ENCODE results near the gene NEK2.
"Not testable (repeated sequence)": the region's sequence is repeated elsewhere in the genome, so short reads cannot be mapped to it uniquely, and the experiment has no call there.

Gene NEK2
- 1.2 to 16.8 (median 6.9) reads per million in 18 experiments for total RNA-seq

DNA sequence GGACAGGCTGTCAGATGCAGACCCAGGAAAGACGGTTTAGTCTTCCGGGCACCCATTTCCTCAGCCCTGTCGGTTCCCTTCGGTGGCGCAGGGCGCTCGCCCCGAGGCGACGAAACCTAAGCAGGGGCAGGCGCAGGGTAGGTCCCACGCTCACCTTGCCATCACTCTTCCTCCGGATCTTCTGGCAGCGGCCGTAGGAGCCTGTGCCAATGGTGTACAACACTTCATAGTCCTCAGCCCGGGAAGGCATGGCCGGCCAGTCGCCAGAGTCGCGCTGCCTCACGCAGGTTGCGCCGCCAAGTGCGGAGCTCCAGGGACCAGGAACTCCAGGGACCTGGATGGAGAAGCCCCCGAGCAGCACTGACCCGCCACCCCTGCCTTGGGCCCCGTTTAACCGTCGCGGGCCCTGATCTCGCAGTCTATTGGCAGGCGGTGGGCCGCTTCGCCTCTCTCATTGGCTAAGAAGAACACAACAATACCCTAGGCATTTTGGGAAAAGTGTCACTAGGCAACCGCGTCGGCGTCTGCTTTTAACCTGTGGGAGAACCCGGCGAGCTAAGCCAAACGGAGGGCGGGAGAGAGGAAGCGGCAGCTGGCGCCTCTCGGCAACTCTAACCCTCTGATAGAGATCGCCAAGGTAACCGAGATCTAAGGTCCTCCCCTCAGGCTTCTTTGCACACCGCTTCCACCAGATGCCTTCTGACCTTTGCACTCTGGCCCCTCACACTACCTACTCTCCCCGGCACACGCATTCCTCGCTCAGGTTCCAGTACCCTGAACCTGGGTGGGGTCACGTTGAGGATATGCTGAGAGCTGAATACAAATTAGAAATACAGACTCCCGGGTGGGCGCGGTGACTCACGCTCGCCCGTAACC is at the start of gene NEK2:
Gene NEK2 (minus strand): TSS at position 392 of the 876 bp plus-strand sequence. CDS start 142 bp downstream, at position 250.
- peak; percentile 90 to 94 for DNase-seq

DNA sequence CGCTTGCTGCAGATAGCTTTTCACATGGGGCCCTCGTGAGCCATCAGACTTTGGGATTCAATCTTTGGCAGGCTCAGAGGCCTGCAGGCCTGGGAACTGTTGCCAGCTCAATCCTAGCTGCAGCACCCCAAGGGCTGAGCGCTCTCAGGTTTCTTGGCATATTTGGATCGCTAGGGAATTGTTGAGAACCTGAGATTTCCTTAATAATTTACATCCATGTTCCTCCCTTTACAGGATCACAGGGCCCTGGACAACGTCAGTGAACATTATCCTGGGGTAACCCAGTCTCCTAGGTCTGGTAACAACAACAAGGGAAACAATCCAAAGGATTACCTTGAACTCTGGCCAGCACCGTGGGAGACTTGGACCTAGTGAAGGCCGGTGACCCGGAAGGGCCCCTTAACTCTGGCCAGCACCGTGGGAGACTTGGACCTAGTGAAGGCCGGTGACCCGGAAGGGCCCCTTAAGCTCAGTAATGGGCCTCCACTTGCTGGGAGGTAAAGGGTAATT is 49.3 kb upstream of the NEK2 start:
- no peak for DNase-seq

DNA sequence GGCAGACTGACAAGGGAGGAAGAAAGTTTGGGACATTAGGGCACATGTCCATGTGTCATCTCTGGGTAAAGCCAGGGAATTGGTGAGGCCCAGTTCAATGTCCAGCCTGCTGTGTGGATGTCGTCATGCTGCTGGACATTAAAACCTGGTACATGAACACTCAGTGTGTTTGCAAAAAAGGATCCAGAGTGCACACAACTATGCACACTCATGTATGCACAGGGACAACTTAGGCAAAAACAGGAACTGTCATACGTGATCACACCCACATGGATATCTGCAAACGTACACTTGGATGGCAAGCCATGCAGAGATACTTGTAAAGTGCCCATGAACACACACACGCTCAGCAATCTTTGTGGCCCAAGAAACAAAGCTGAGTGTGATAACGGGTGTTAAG is 47.9 kb upstream of the NEK2 start:
- DNase-seq: peak; percentile 32 to 52

DNA sequence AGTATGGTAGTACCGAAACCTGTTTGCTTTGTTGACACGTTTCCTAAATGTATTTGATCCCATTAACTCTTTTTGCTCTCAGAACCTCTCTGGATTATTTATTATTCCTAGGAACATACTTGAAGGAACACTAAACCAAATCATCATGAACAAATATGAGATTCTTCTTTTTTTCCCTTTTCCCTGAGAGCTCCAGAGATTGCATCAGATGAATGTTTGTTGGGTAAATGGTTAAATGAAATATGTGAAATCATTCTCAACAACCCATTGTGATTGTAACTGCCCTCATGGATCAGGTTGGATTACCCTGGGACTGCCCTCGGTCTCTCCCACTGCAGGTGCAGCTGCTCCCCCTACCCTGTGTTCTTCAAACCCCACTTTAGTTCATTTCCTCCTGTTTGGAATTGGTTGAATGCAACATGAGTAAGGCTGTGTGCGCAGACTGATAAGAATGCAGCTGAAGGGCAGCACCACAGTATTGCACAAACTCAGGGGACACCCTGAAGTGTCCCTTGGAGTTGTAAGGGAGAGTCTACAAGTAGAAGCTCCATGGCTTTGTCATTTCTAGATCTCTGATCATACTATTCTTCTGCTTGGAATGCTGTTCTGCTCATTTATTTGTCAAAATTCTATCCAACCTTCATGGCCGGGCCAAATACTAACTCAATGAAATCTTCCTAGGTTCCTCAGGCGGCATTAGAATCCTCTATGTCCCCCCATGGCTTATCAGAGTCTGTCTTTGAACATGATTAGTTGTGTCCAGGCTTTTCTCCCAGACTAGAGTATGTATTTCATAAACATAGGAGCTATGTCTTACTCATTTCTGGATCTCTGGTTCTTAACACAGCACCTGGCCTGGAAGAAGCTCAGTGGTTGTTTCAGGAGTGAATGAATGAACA is 47.1 kb upstream of the NEK2 start:
- DNase-seq: no peak

DNA sequence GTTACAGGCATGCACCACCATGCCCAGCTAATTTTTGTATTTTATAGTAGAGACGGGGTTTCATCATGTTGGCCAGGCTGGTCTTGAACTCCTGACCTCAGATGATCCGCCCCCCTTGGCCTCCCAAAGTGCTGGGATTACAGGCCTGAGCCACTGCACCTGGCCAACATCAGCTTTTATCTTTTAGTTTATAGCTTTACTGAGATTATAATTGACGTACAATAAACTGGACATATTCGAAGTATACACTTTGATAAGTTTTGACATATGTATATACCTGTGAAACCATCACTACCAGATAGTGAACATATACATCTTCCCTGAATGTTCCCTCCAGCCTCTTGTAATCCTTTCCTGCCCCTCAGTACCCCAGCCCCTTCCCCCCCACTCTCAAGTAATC is 41.1 kb upstream of the NEK2 start:
- DNase-seq: not testable (repeated sequence)

DNA sequence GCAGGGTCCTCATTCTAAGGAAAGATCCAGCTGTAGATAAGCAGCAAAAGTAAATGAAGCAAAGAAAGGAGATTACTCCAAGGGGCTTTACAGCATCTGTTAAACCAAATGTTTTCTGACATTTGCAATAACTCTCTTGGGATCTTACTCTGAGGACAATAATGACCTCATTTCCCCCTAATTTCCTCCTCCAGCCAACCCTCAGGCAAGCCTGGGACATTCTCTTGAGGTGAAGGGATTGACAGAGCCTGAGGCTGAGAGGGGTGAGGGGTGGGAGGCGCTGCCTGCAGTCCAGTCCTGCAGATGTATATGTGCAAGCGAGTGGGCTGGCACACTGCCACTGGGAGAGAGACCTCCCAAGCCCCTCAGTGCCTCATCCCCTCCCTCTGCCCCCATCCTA is 40.5 kb upstream of the NEK2 start:
- DNase-seq: no peak

DNA sequence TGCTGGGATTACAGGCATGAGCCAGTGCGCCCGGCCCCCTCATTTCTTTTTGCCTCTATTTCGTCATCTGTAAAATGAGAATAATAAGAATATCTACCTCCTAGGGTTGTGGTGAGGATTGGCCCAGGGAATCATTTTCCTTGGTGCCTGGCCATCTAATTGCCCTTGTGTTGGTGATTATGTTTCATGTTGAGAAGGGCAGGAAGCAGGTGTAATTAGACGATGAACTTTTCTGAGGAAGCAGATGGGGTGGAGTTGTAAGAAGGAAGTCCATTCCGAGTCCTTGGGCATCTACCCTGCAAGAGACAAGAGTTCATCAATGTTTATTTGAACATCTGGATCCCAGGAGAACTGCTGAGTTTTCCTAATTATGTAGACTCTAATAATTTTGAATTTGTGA is 38.7 kb upstream of the NEK2 start:
- no peak for DNase-seq

DNA sequence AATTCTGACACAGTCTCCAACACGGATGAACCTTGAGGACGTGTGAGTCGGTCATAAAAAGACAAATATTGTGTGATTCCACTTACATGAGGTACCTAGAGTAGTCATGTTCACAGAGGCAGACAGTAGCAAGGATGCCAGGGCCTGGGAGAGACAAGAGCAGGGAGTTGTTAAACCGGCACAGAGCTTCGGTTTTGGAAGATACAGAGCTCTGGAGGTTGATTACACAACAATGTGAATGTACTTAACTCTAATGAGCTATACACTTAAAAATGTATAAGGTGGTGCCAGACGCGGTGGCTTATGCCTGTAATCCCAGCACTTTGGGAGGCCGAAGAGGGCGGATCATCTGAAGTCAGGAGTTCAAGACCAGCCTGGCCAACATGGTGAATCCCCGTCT is 37.8 kb upstream of the NEK2 start:
- no peak for DNase-seq

DNA sequence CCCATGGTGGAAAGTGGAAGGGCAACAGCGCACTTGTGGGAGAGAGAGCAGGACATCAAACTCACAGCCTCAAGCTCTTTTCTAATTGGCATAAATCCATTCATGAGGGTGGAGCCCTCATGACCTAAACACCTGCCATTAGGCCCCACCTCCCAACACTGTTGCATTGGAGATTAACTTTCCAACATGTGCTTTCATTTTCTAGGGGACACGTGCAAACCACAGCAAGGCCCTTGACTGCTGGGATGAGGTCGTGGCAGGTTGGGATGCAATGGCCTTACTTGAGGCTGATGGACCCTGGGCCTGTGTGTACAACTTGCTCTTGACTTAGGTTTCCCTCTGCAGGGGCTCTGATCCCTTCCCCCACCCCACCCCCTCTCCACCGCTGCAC is 35.9 kb upstream of the NEK2 start:
- no peak for DNase-seq

DNA sequence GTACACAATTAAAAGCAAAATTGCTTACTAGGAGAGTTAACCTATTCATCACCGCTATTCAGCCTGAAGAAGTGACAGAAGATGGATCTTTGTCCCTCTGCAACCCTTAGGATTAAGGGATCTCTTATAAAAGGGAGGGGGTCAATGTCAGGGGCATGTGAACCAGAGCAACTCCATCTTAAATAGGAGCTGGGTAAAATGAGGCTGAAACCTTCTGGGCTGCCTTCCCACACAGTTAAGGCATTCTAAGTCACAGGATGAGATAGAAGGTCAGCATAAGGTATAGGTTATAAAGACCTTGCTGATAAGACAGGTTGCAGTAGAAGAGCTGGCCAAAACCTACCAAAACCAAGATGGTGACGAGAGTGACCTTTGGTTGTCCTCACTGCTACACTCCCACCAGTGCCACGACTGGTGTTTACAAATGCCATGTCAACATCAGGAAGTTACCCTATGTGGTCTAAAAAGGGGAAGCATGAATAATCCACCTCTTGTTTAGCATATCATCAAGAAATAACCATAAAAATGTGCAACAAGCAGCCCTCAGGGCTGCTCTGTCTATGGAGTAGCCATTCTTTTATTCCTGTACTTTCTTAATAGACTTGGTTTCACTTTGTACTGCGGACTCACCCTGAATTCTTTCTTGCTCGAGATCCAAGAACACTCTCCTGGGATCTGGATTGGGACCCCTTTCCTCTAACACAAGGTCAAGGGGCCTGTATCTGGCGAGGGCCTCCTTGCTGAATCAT is 35.3 kb upstream of the NEK2 start:
- peak; percentile 81 to 86 for DNase-seq

DNA sequence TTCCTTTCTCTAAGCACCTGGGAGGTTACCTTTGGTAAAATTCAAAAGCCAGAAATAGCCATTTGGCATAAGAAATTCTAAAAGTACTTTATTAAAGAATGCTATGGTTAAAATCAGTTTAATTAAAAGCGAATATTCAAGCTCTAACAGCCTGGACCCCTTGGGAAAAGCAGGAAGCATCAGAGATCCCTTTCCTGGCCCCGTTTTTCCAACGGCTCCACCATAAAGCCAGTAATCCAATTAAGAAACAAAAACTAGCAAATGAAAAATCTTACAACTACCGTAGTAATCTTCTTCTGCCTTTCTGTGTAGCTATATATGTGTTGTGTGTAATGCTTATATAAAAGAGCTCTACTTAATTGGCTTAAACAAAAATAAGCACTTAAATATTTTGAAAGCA is 33.5 kb upstream of the NEK2 start:
- no peak for DNase-seq

DNA sequence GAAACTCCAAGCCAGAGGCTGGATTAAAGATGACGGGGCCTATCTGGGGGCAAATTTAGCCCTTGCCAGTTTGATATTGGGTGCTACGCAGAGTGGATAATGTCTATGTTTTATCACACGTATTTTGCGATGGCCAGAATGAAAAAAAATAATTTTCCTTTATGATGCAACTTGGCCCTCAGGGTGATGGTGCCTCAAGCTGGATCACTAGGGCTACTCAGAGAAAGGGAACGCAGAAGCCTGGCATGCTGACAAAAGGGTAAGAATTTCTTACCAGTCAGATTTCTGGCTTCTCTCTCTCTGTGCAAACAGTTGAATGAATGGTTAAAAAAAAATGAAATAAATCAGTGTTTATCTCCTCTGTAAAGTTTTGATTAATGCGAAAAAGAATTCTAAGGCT is 32.6 kb upstream of the NEK2 start:
- DNase-seq: no peak

DNA sequence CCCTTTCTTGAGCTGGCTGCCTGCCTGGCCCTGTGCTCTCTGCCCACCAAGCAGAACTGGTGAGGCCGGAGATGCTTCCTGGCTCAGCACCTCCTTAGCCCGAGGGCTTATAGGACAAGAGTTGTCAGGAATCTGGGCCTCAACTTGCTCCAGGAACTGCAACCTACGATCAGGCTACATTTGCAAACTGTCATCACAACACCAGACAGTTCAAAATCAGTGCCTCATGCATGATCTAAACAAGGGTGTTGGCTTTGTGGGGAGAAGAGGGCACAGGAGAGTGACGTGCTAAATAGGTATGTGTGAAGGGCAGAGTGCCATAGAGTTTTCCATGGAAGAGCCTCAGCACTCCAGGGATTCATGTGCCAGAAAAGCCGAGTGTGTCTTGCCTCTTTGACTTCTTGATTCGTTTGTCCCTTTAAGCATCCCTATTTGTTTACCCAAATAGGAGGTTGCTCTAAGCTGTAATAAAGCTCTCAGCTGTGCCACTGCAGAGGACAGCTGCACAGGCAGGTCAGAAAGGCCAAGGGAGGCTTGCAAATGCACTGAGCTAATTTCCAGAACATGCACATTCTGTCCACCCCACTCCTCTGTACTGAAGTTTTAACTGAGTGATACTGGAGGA is 30.2 kb upstream of the NEK2 start:
- no peak for DNase-seq

DNA sequence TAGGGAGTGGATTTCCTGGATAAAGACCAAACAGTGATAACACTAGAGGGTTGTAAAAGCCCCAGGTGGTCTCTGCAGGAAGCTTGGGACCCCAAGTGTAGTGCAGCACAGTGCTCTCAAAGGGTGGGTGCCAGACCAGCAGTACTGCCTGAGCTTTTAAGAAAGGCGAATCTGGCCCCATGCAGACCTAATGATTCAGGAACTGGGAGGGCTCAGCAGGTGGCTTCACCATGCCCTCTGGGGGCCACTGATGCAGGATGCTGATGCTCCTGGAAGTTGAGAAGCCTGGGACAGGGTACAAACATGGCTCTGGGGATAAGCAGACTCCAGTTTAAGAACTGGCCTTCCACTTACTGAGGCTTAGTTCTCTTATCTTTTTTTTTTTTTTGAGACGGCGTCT is 29.1 kb upstream of the NEK2 start:
- no peak for DNase-seq

DNA sequence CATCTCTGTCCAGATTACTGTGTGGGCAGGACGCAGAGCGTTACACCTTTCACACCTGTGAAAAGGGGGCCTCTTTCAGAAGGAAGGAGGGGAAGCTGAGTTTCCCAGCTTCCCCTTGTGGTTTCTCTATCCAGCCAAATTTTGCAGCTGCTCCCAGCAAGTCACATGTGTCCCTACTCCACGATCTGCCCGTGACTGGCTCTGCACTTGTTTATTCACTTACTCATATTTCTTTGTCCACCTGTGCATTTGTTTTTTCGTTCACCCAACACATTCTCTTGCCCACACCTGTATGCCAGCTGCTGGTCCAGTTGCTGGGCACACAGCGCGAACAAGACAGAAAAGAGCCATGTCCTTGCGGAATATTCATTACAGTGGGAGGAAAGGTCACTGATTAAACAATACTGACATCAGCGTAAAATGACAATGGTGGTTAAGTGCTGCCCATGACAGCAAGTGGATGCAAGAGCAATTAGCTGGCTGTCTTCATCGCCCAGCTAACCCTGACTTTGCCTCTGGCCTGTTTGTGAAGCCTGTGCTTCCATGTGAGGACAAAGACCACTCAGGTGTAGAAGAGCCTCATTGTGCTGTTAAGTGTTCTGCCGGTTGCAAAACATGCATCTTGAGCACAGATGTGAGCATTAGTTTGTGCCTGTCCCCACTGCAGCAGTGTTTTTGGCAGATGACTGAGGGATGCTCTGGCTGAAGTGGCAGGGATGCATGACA is 28.6 kb upstream of the NEK2 start:
- no peak for DNase-seq

DNA sequence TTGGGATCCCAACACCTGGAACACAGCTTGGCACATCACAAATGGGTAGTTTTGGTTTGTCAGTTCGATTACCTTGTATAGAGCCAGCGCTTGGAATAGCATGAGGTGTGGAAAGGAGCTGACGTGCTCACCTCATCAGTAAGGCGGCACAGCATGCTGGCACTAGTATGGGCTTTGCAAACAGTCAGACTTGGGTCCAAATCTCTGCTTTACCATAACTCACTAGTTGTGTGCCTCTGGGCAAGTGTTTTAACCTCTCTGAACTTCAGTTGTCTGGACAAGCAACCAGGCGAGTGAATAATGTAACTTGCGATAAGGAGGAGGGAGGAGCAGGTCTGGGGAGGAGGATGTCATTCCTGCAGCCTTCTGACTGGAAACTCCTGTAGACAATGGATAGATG is 26.3 kb upstream of the NEK2 start:
- no peak for DNase-seq

DNA sequence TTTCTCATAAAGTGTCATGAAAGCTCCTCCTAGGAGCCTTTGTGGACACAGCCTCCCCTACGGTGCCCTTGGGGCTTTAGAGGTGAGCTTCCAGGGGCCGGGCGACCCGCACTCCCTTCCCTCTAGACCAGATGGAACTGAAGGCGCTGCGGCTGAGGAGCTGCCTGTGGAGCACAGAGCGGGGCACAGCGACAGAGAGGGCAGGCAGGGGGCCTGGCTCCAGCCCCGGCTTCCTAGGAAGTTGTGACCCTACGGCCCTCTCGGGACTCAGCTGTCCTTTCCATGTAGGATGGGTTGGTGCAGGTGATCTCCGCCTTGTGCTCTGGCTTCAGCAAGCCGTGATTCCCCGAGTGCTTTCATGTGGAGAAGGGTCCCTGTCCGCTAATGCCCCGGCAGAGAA is 23.6 kb upstream of the NEK2 start:
- DNase-seq: no peak

DNA sequence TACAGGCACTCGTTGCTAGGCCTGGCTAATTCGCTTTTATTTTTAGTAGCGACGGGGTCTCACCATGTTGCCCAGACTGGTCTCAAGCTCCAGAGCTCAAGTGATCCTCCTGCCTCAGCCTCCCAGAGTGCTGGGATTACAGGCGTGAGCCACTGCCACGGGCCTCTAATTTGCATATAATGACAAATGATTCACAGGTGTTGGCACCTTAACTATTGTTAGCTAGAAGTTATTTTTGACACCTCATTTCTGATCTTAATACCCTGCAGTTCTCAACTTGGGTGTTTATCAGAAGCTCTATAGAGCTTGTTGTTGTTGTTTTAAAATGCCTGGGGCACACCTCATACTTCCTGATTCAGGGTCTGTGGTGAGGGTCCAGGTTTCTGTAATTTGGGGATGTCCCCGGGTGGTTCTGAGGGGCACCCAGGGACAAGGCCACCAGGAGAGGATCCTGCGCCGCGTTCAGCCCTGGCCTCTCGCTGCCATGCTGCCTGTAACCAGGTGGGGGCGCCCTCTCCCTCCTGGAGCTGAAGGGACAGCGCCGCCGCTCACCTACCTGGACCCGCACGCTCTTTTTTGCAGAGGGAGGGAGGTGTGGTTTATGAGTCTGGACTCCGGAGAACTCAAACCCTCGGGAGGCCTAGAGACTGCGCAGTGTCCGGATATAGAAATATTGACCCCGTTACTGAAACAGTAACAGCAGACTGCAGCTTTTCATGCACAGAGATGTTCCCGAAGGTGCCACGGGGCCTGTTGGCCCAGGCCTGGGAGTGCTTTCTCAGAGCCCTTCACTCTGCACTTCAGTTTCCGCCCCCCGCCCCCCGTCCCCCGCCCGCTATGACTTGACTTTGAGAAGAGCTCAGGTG is 23.0 kb upstream of the NEK2 start:
- peak; percentile 58 to 63 for DNase-seq

DNA sequence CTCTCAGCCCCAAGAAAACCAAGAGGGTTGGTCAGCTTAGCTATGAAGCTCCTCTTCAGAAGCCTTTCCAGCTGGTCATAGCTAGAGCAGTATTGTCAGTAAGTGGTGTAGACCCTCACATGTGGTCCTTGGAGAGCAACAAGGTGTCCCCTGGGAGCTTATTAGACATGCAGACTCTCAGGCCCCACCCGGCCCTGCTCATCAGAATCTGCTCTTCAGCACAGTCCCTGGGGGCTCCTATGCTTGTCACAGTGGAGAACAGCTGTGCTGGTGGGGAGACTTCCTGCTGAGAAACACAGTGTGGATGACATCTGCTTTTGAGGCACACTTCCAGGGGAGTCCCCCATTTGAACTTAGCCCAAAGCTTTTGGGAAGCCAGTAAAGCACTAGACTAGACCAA is 21.9 kb upstream of the NEK2 start:
- peak in 1 of 2 donors; percentile 25 for DNase-seq

DNA sequence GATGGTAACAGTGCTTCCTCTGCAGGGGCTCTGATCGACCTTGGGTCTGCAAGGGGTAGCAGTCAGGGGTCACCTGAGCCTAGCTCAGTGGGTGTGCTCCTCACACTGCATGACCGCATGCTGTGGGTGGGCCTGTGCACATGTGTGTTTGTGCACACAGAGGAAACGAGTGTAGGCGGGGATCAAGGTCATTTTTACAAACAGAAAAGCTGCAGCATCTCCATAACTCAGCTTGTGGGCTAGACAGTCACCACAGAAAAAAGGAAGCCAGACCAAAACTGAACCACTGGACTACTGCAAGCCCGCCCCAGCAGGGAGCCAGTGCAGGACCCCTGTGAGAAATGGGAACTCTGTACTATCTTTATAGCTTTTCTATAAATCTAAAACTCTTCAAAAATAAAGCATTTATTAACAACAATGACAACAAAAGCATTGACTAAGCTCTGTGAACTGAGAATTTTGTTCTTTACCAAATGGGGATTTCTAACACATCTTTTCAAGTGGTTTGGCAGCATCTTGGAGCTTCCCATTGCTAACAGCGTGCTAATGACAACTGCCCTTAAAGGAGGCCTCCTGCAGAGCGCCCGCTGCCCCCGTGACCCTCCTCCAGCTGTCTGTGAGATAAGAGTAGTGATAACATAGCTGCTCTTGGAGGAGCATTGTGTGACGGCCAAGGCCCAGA is 19.9 kb upstream of the NEK2 start:
- peak; percentile 87 to 96 for DNase-seq

Measured in inflammatory macrophage (primary cell).